Measurements from ENCODE around the gene SLC2A4. TPM values are rescaled to one million over a fixed set of nuclear protein-coding genes. Genes with fewer than 3 reads are reported as not detected.

SLC2A4 gene
- total and polyA plus RNA-seq, 9 donors: 0.83 to 9.8 (median 3.4) TPM

DNA sequence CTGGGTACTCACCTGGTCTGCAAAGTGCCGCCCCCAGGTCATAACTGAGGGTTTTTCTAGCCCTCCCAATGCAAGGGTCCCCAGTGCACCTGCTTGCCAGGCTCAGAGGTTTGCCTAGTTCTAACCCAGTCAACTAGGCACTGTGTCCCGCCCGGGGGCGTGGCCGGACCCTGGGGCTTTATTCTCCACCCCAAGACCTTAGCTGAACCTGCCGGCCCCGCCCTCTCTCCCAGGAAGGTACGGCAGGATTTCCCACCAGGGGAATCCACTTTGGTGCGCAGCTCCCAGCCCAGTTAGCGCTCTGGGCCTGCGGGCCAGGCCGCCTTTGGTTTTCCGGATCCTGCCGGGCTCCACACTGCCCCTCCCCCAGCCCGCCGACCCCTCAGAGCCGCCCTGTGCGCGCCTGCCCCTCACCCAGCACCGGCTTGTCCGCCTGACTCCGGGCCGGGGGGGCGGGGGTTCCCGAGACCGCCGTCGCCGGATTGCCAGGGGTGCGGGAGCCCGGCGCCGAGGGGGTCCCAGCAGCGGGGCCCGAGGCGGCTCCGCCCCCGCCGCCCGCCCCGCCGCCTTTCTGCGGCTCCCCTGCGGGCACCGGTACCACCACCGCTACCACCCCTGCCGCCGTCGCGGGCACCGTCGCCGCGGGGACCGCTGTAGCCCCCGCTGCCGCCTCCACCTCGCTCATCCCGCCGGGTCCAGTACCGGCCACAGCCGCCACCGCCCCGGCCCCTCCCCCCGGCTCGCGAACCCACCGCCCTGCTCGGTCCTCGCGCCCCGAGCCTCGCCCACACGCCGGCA, 12.5 kb downstream of the SLC2A4 start:
- no peaks in the 10 kb centered on the region for H3K36me3 ChIP-seq
- no peak for DNase-seq
- peak overlapping the region; percentile 6 for H3K4me3 ChIP-seq
- no peaks in the 10 kb centered on the region for H3K9me3 ChIP-seq
- intact Hi-C loops (cut with DNase I): loop anchor here in 2 of 4 donors (2.0 to 5.0 kb wide), 2 partner anchors 13 to 252 kb away; partner anchors contain the start of genes SLC16A11 (in 1 of the 2) and SLC2A4 (in 1 of the 2)
- H3K4me1 ChIP-seq (ENCODE audit: insufficient read depth): peaks cover 9% of the 10 kb centered on the region
- TF ChIP-seq, protein P1, sequence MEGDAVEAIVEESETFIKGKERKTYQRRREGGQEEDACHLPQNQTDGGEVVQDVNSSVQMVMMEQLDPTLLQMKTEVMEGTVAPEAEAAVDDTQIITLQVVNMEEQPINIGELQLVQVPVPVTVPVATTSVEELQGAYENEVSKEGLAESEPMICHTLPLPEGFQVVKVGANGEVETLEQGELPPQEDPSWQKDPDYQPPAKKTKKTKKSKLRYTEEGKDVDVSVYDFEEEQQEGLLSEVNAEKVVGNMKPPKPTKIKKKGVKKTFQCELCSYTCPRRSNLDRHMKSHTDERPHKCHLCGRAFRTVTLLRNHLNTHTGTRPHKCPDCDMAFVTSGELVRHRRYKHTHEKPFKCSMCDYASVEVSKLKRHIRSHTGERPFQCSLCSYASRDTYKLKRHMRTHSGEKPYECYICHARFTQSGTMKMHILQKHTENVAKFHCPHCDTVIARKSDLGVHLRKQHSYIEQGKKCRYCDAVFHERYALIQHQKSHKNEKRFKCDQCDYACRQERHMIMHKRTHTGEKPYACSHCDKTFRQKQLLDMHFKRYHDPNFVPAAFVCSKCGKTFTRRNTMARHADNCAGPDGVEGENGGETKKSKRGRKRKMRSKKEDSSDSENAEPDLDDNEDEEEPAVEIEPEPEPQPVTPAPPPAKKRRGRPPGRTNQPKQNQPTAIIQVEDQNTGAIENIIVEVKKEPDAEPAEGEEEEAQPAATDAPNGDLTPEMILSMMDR (IDR thresholded peaks at IDR 0.05): no peak
- no peak for TF ChIP-seq EP300 (IDR thresholded peaks at IDR 0.05)
- TF ChIP-seq POLR2A (IDR thresholded peaks at IDR 0.05): no peak
- WGBS, 3 donors: 3 to 6% (median 5%) methylated on average over 46 to 75 of the region's 75 CpGs
- peaks cover 3% of the 10 kb centered on the region for H3K27me3 ChIP-seq
- no peak overlapping the region for H3K27ac ChIP-seq

DNA sequence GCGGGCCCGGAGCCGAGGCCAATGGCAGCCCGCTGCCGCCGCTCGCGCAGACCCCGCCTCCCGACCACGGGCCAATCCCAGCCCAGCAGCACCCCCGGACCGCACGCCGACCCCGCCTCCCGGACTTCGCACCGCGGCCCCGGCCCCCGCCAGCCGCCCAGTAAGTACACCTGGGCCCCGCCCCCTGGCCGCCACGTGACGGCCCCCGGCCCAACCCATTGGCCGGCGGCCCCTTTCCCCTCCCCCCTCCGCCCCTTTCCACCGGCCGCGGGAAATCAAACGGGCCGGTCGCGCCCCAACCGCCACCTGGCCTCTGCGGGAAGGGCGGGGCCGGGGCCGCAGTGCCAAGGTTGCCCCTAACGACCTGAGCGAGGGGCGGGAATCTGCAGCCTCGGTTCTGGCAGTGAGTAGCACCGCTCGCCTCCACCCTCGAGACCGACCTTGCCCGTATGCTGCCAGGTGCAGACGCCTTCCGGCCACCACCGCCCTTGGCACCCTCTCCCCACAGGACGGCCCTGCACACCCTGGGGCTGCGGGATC, 13.2 kb downstream of the SLC2A4 start, which contains the start of gene YBX2:
Gene YBX2 (minus strand): TSS at position 26 of the 540 bp plus-strand sequence. CDS start 139 bp downstream, outside the sequence.
- Histone ChIP-seq H3K4me1 (ENCODE audit: insufficient read depth) (peaks cover 9% of the 10 kb centered on the region), H3K4me3 (peak within 1 kb of the TSS; percentile 6), H3K27me3 (peaks cover 3% of the 10 kb centered on the region), H3K36me3 (no peaks in the 10 kb centered on the region), H3K27ac (no peak within 1 kb of the TSS), H3K9me3 (no peaks in the 10 kb centered on the region)
- WGBS, 3 donors: 1 to 2% (median 1%) methylated on average over 34 to 57 of the region's 57 CpGs
- TF ChIP-seq, protein P1 (IDR thresholded peaks at IDR 0.05): no peak
- TF ChIP-seq EP300 (IDR thresholded peaks at IDR 0.05) (no peak), POLR2A (IDR thresholded peaks at IDR 0.05) (no peak)
- intact Hi-C loops (cut with DNase I): loop anchor here in 3 of 4 donors (2.0 to 5.0 kb wide), 3 partner anchors 14 to 252 kb away; partner anchors contain the start of genes SLC16A11 (in 1 of the 3) and SLC2A4 (in 1 of the 3)
- DNase-seq: peak in 4 of 5 donors; percentile 34 to 67 (median 60)

DNA sequence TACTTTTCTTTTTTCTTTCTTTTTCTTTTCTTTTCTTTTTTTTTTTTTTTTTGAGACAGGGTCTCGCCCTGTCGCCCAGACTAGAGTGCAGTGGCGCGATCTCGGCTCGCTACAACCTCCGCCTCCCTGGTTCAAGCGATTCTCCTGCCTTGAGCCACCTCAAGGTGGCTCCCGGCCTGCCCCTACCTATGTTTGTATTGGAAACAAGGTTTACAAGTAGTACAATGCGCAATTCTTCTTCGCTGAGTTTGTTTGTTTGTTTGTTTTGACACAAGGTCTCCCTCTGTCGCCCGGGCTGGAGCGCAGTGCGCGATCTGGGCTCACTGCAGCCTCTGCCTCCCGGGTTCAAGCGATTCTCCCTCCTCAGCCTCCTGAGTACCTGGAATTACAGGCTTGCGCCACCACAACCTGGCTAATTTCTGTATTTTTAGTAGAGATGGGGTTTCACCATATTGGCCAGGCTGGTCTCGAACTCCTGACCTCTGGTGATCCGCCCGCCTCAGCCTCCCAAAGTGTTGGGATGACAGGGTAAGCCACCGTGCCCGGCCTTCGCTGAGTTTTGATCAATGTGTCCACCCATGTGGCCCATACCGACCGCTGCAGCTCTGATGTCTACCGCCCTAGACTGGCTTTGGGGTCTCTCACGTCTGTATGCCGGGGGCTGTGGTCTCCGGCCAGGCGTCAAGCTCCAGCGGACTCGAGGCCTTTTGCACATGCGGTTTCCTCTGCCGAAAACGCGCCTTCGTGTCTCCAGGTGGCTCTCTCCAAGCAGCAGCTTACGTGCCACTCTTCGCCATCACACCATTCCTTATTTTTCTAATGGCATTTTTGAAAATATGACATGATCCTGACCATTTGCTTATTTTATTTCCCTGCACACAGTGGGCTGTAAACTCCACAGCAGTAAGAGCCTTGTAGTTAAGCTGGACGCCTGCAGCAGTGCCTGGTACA, 14.0 kb downstream of the SLC2A4 start:
- intact Hi-C loops (cut with DNase I): loop anchor here (1.0 to 5.0 kb wide), 4 partner anchors 14 to 251 kb away; partner anchors contain the start of genes SLC2A4 (in 4 of the 4) and SLC16A11 (in 1 of the 4)
- H3K4me3 ChIP-seq: no peak overlapping the region
- peaks cover 3% of the 10 kb centered on the region for H3K27me3 ChIP-seq
- no peaks in the 10 kb centered on the region for H3K36me3 ChIP-seq
- no peak overlapping the region for H3K27ac ChIP-seq
- WGBS, 3 donors: 53 to 60% (median 57%) methylated on average over 42 of the region's 42 CpGs
- H3K9me3 ChIP-seq: no peaks in the 10 kb centered on the region
- no peak for DNase-seq
- H3K4me1 ChIP-seq (ENCODE audit: insufficient read depth): peaks cover 9% of the 10 kb centered on the region
- no peak for TF ChIP-seq EP300 (IDR thresholded peaks at IDR 0.05)
- TF ChIP-seq, protein P1 (IDR thresholded peaks at IDR 0.05): no peak
- no peak for TF ChIP-seq POLR2A (IDR thresholded peaks at IDR 0.05)
